Lung (tissue), 12 donors: Measurements from ENCODE around the gene CHMP4A. TPM values are rescaled to one million over a fixed set of nuclear protein-coding genes. Genes with fewer than 3 reads are reported as not detected.

Source experiments
- ATAC-seq: fragments of 200-7000 bp; cut with Tn5 transposase; one replicate; pipeline ENCODE4 v1.9.1; 2020; ENCODE audit warnings: moderate number of reproducible peaks; ENCODE audit not compliant: insufficient read depth, low FRiP score
- DNase-seq, 3 donors: peaks; one replicate each; pipeline ENCODE4 v3.0.0-alpha.2; 2013 to 2017
- H3K27ac ChIP-seq, 2 donors: one replicate each; pipeline ENCODE4 v1.5.1; 2013; ENCODE audit warnings: mild to moderate bottlenecking in 2 of 2, moderate library complexity in 2 of 2, control low read depth in 1 of 2, inconsistent platforms in 1 of 2, low read depth in 1 of 2, low read length in 1 of 2
- H3K27me3 ChIP-seq, 3 donors: one replicate each; pipeline ENCODE4 v1.5.1; 2013; ENCODE audit warnings: low read length in 2 of 3; ENCODE audit not compliant: control insufficient read depth in 3 of 3, insufficient read depth in 3 of 3
- H3K36me3 ChIP-seq, 4 donors: one replicate each; pipeline ENCODE4 v1.5.1; 2013; ENCODE audit warnings: low read length in 4 of 4, mild to moderate bottlenecking in 1 of 4, moderate library complexity in 1 of 4; ENCODE audit not compliant: control insufficient read depth in 4 of 4, insufficient read depth in 4 of 4
- H3K4me1 ChIP-seq, 5 donors: one replicate each; pipeline ENCODE4 v1.5.1; 2013; ENCODE audit warnings: low read length in 5 of 5, mild to moderate bottlenecking in 2 of 5, moderate library complexity in 1 of 5; ENCODE audit not compliant: control insufficient read depth in 5 of 5, insufficient read depth in 5 of 5
- H3K4me3 ChIP-seq: one replicate; pipeline ENCODE4 v1.5.1; 2013; ENCODE audit warnings: mild to moderate bottlenecking, control low read depth, moderate library complexity
- H3K9ac ChIP-seq, 2 donors: one replicate each; pipeline ENCODE4 v1.5.1; 2013; ENCODE audit warnings: low read length in 2 of 2, control low read depth in 1 of 2; ENCODE audit not compliant: insufficient read depth in 1 of 2
- H3K9me3 ChIP-seq, 4 donors: one replicate each; pipeline ENCODE4 v1.5.1; 2013; ENCODE audit warnings: low read length in 3 of 4, mild to moderate bottlenecking in 1 of 4, moderate library complexity in 1 of 4; ENCODE audit not compliant: control insufficient read depth in 4 of 4, insufficient read depth in 3 of 4
- WGBS, 2 donors: extraction: QIAGEN DNeasy Blood & Tissue Kit; methylation state at CpG; one replicate each; pipeline ENCODE4 v1.1.7; 2013; 5-methylcytosine and 5-hydroxymethylcytosine counted together
- polyA plus RNA-seq, 2 donors: library from polyadenylated mRNA; stranded (reverse); fragments of 200-250 nt; gene quantifications; one replicate each; pipeline ENCODE4 v1.2.1, GENCODE V29; 2013
- total RNA-seq, 2 donors: library from RNA; depleted of rRNA in 1 of 2; stranded (reverse); fragments of >200 nt in 1 of 2; gene quantifications; one replicate each; pipeline ENCODE4 v1.2.1, GENCODE V29; 2014 to 2021
- TF ChIP-seq, protein P1 (sequence below): IDR thresholded peaks from 2 replicates; pipeline ENCODE4 v1.5.1; 2012; ENCODE audit warnings: mild to moderate bottlenecking; ENCODE audit errors: control extremely low read depth, extremely low read depth
- donor health status: control.
- donor health status: control.
- donor health status: Bipolar disorder and iron deficiency.
- donor health status: healthy.
- donor health status: DM: yes; HTN: yes; CAD: no.

CHMP4A gene
- total and polyA plus RNA-seq, 4 donors: 37.2 to 103 (median 60.6) TPM

- ATAC-seq (no peak), DNase-seq (no peak)
- Histone ChIP-seq H3K36me3 (peaks cover 2 to 21% (median 6%) of the 10 kb centered on the region in 4 donors), H3K9ac (no peak overlapping the region), H3K27ac (no peak overlapping the region), H3K9me3 (no peaks in the 10 kb centered on the region), H3K4me1 (peaks cover 0 to 23% (median 8%) of the 10 kb centered on the region in 5 donors), H3K27me3 (no peaks in the 10 kb centered on the region), H3K4me3 (no peak overlapping the region)
- TF ChIP-seq, protein P1, sequence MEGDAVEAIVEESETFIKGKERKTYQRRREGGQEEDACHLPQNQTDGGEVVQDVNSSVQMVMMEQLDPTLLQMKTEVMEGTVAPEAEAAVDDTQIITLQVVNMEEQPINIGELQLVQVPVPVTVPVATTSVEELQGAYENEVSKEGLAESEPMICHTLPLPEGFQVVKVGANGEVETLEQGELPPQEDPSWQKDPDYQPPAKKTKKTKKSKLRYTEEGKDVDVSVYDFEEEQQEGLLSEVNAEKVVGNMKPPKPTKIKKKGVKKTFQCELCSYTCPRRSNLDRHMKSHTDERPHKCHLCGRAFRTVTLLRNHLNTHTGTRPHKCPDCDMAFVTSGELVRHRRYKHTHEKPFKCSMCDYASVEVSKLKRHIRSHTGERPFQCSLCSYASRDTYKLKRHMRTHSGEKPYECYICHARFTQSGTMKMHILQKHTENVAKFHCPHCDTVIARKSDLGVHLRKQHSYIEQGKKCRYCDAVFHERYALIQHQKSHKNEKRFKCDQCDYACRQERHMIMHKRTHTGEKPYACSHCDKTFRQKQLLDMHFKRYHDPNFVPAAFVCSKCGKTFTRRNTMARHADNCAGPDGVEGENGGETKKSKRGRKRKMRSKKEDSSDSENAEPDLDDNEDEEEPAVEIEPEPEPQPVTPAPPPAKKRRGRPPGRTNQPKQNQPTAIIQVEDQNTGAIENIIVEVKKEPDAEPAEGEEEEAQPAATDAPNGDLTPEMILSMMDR: no peak
- WGBS, 2 donors: 71 to 79% methylated on average over 7 of the region's 7 CpGs
Observed at GRCh38 chr14:24198814-24199524, 14.3 kb downstream of the CHMP4A start.

- peaks cover 5 to 18% (median 11%) of the 10 kb centered on the region in 4 donors for H3K36me3 ChIP-seq
- ATAC-seq (no peak), DNase-seq (no peak)
- no peaks in the 10 kb centered on the region for H3K27me3 ChIP-seq
- H3K27ac ChIP-seq: no peak overlapping the region
- TF ChIP-seq, protein P1: no peak
- H3K9ac ChIP-seq: no peak overlapping the region
- 95 to 96% methylated on average over 2 of the region's 2 CpGs for WGBS, 2 donors
- no peaks in the 10 kb centered on the region for H3K9me3 ChIP-seq
- peaks cover 0 to 23% (median 8%) of the 10 kb centered on the region in 5 donors for H3K4me1 ChIP-seq
- H3K4me3 ChIP-seq: no peak overlapping the region
Observed at GRCh38 chr14:24197056-24197450, 16.2 kb downstream of the CHMP4A start.

GRCh38 chr14:24196071-24197055, 16.9 kb downstream of the CHMP4A start:
- Histone ChIP-seq H3K27ac (peak overlapping the region; percentile 97 to 98), H3K36me3 (peaks cover 5 to 18% (median 13%) of the 10 kb centered on the region in 4 donors), H3K9me3 (no peaks in the 10 kb centered on the region), H3K9ac (peak overlapping the region; percentile 50 to 94), H3K4me3 (peak overlapping the region; percentile 53), H3K27me3 (no peaks in the 10 kb centered on the region), H3K4me1 (peaks cover 0 to 23% (median 8%) of the 10 kb centered on the region in 5 donors)
- ATAC-seq (peak; percentile 20), DNase-seq (peak in 1 of 3 donors; percentile 24)
- WGBS, 2 donors: 34 to 35% methylated on average over 33 of the region's 33 CpGs
- TF ChIP-seq, protein P1: no peak
